HepG2 (cell line): ENCODE results near the gene CAND2. TPM values are rescaled to one million over a fixed set of nuclear protein-coding genes. Genes with fewer than 3 reads are reported as not detected.

Experiments used
- ATAC-seq: fragments of 200-7000 bp; cut with Tn5 transposase; 3 replicates; pipeline ENCODE4 v1.9.1; 2020; ENCODE audit warnings: mild to moderate bottlenecking, moderate library complexity
- BruUV-seq: library from RNA; stranded (reverse); fragments of 400-500 nt; replicated peaks from 2 replicates; lab custom pipeline; 2021; lab: Mats Ljungman, UMichigan
- CTCF ChIA-PET: fragments of 300-600 bp; formaldehyde crosslinking; extraction: SDS; loops from one replicate; lab custom pipeline; 2021; ENCODE audit warnings: low total read pairs, inconsistent platforms, low intra/inter-chr PET ratio; lab: Yijun Ruan, JAX
- POLR2A ChIA-PET: fragments of 350-600 bp; sonication (Branson Sonifier 250); formaldehyde crosslinking; loops from one replicate; lab custom pipeline; 2020; ENCODE audit warnings: antibody characterized with exemption, inconsistent platforms; lab: Yijun Ruan, JAX
- DNase-seq: peaks from one replicate; pipeline ENCODE4 v3.0.0-alpha.2; 2015; ENCODE audit warnings: low spot score
- FAIRE-seq: peaks from 3 replicates; lab custom pipeline; 2011; peaks lifted over from hg19 to GRCh38; lab: Jason Lieb, UNC
- H2AFZ ChIP-seq: one replicate; pipeline ENCODE4 v1.6.1; 2011; ENCODE audit warnings: low read length, inconsistent platforms
- H3K27ac ChIP-seq: fragments of 300-600 bp; 3 replicates; pipeline ENCODE4 v1.8.0; 2011; ENCODE audit warnings: mixed run types, mild to moderate bottlenecking, mixed read lengths, low read length, inconsistent platforms; ENCODE audit not compliant: insufficient read depth; ENCODE audit errors: extremely low read length
- H3K27me3 ChIP-seq, 2 experiments: fragments of 200-600 bp in 1 of 2; 2 replicates in 1 of 2; 3 replicates in 1 of 2; pipeline versions ENCODE4 v1.6.0 to v1.8.0; 2011; ENCODE audit warnings: low read length in 2 of 2, mild to moderate bottlenecking in 2 of 2, moderate library complexity in 2 of 2, inconsistent platforms in 1 of 2; ENCODE audit not compliant: insufficient read depth in 2 of 2, control insufficient read depth in 1 of 2
- H3K36me3 ChIP-seq, 2 experiments: fragments of 200-600 bp in 1 of 2; replicated peaks in 1 of 2; 2 replicates in 1 of 2; 3 replicates in 1 of 2; pipeline versions ENCODE4 v1.5.1 to v1.8.0; 2011; ENCODE audit warnings: low read length in 2 of 2, inconsistent platforms in 1 of 2; ENCODE audit not compliant: insufficient read depth in 2 of 2, control insufficient read depth in 1 of 2
- H3K4me1 ChIP-seq: 2 replicates; pipeline ENCODE4 v1.5.1; 2012; ENCODE audit warnings: low read length, inconsistent platforms; ENCODE audit not compliant: insufficient read depth
- H3K4me2 ChIP-seq: 2 replicates; pipeline ENCODE4 v1.6.0; 2011; ENCODE audit warnings: low read depth, low read length, inconsistent platforms
- H3K4me3 ChIP-seq, 3 experiments: fragments of 200-600 bp in 1 of 3; sonication (generic), shearing (Covaris generic) in 1 of 3; replicated peaks in 1 of 3; 2 replicates each; pipeline ENCODE4 v1.5.1; 2011 to 2016; ENCODE audit warnings: low read length in 3 of 3, inconsistent platforms in 2 of 3, low read depth in 2 of 3, mild to moderate bottlenecking in 2 of 3, control low read depth in 1 of 3, mixed read lengths in 1 of 3; ENCODE audit not compliant: insufficient read depth in 1 of 3
- H3K79me2 ChIP-seq: one replicate; pipeline ENCODE4 v1.6.1; 2011; ENCODE audit warnings: low read length, inconsistent platforms; ENCODE audit not compliant: insufficient read depth
- H3K9ac ChIP-seq: 2 replicates; pipeline ENCODE4 v1.6.0; 2011; ENCODE audit warnings: mild to moderate bottlenecking, low read depth, low read length, inconsistent platforms; ENCODE audit not compliant: insufficient read depth
- H3K9me3 ChIP-seq: 2 replicates; pipeline ENCODE4 v1.5.1; 2012; ENCODE audit warnings: mild to moderate bottlenecking, low read length
- H4K20me1 ChIP-seq: 2 replicates; pipeline ENCODE4 v1.6.0; 2011; ENCODE audit warnings: inconsistent platforms, mild to moderate bottlenecking, low read length, moderate library complexity; ENCODE audit not compliant: insufficient read depth
- EHMT2 ChIP-seq: fragments of 200-600 bp; sonication (generic); IDR thresholded peaks from 2 replicates; pipeline ENCODE4 v1.7.0; 2017; ENCODE audit warnings: antibody characterized with exemption, low read depth, low read length, borderline replicate concordance
- FOXA3 ChIP-seq: IDR thresholded peaks from 2 replicates; pipeline ENCODE4 v1.6.1; 2016; ENCODE audit warnings: missing genetic modification reagents, missing compliant biosample characterization
- RFX3 ChIP-seq: IDR thresholded peaks from 2 replicates; pipeline ENCODE4 v1.6.1; 2016; ENCODE audit warnings: missing biosample characterization, missing genetic modification reagents
- ZNF230 ChIP-seq: sonication (generic); formaldehyde crosslinking; IDR thresholded peaks from 2 replicates; pipeline ENCODE4 v1.4.0; 2020; ENCODE audit warnings: mild to moderate bottlenecking, missing genetic modification reagents
- ZNF33B ChIP-seq: sonication (generic); formaldehyde crosslinking; IDR thresholded peaks from 2 replicates; pipeline ENCODE4 v1.5.1; 2020; ENCODE audit warnings: mild to moderate bottlenecking, missing genetic modification reagents
- ZNF572 ChIP-seq: sonication (generic); formaldehyde crosslinking; IDR thresholded peaks from 2 replicates; pipeline ENCODE4 v1.5.1; 2020; ENCODE audit warnings: mild to moderate bottlenecking, missing genetic modification reagents
- WGBS: methylation state at CpG from one replicate; pipeline ENCODE4 v1.1.6; 2017; ENCODE audit warnings: low lambda C conversion rate; 5-methylcytosine and 5-hydroxymethylcytosine counted together
- in situ Hi-C: cut with HindIII; loops from 2 replicates; pipeline ENCODE4 v1.10.0; 2017; ENCODE audit warnings: low pct_unique_long_range_greater_than_20kb; ENCODE audit not compliant: extremely low pct_ligation_motif_present
- intact Hi-C: fragments of 100-400 bp; cut with micrococcal nuclease; formaldehyde crosslinking; loops from one replicate; pipeline ENCODE4 v1.10.0; 2022; ENCODE audit not compliant: unreplicated experiment
- polyA plus RNA-seq, 8 experiments: library from polyadenylated mRNA; depleted of rRNA in 3 of 8; stranded (reverse) in 7 of 8; unstranded in 1 of 8; fragments of >200 nt; fragmentation: Illumina TruSeq in 4 of 8; extraction: Trizol in 4 of 8; gene quantifications; 2 replicates each; pipeline versions ENCODE4 v1.2.1 to v1.2.3, GENCODE V29; 2011 to 2016; ENCODE audit warnings: low read depth in 4 of 8, missing spikeins in 1 of 8, mixed read lengths in 1 of 8; ENCODE audit not compliant: insufficient read depth in 1 of 8
- total RNA-seq, 5 experiments: library from RNA; depleted of rRNA; stranded (reverse); fragments of >200 nt; fragmentation: Illumina TruSeq; extraction: Trizol; gene quantifications; 2 replicates each; pipeline ENCODE4 v1.2.3, GENCODE V29; 2016; ENCODE audit warnings: low read depth in 1 of 5
- TF ChIP-seq, protein P1 (sequence below): sonication (generic); formaldehyde crosslinking; IDR thresholded peaks from 2 replicates; pipeline ENCODE4 v1.4.0; 2020; ENCODE audit warnings: low read depth, missing genetic modification reagents

The CAND2 gene
- total and polyA plus RNA-seq, 2 of the 13 experiments (the other 11 are each of a cell fraction or from before 2014, with no cell fraction given), result 0.01 TPM; not detected in 1

DNA sequence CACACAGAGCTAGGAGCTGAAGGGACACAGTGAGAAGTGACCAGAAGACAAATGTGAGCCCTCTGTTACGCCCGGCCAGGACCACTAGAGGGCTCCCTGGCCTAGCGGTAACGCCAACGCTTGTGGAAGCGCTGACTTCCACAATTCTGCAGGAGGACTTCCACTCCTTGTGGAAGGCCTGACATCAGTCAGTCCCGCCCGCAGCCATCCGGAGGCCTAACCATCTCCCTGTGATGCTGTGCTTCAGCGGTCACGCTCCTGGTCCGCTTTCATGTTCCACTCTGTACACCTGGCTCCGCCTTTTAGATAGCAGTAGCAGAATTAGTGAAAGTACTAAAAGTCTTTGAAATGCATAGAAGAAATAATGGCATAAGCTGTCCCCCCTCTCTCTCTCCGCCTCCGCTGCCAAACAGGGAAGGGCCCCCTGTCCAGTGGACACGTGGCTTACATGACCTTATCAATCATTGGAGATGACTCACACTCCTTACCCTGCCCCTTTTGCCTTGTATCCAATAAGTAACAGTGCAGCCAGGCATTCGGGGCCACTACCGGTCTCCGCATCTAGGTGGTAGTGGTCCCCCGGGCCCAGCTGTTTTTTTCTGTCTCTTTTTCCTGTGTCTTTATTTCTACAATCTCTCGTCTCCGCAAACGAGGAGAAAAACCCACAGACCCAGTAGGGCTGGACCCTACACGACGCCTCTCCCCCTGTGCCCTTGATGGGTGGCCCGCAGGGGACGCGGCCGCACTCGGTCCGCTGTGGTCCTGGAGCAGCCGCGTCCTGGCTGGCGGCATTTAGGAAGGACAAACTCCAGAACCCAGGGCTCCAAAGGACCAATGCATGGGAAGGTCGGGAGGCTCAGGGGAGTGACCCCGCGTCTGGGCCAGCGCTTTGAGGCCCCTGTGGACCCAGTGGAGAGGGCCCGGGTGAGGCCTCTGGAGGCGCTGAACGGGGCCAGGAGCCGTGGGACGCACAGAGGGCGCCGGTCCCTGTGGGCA, 71.9 kb downstream of the CAND2 start (continued):
- TF ChIP-seq FOXA3 (CRISPR knock-in tag), result peak; percentile 50
- TF ChIP-seq, protein P1, sequence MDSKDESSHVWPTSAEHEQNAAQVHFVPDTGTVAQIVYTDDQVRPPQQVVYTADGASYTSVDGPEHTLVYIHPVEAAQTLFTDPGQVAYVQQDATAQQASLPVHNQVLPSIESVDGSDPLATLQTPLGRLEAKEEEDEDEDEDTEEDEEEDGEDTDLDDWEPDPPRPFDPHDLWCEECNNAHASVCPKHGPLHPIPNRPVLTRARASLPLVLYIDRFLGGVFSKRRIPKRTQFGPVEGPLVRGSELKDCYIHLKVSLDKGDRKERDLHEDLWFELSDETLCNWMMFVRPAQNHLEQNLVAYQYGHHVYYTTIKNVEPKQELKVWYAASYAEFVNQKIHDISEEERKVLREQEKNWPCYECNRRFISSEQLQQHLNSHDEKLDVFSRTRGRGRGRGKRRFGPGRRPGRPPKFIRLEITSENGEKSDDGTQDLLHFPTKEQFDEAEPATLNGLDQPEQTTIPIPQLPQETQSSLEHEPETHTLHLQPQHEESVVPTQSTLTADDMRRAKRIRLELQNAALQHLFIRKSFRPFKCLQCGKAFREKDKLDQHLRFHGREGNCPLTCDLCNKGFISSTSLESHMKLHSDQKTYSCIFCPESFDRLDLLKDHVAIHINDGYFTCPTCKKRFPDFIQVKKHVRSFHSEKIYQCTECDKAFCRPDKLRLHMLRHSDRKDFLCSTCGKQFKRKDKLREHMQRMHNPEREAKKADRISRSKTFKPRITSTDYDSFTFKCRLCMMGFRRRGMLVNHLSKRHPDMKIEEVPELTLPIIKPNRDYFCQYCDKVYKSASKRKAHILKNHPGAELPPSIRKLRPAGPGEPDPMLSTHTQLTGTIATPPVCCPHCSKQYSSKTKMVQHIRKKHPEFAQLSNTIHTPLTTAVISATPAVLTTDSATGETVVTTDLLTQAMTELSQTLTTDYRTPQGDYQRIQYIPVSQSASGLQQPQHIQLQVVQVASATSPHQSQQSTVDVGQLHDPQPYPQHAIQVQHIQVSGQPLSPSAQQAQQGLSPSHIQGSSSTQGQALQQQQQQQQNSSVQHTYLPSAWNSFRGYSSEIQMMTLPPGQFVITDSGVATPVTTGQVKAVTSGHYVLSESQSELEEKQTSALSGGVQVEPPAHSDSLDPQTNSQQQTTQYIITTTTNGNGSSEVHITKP, result peak; percentile 50; the same call in 1 of the 2 replicates
- TF ChIP-seq ZNF230 (CRISPR knock-in tag), result no peak

DNA sequence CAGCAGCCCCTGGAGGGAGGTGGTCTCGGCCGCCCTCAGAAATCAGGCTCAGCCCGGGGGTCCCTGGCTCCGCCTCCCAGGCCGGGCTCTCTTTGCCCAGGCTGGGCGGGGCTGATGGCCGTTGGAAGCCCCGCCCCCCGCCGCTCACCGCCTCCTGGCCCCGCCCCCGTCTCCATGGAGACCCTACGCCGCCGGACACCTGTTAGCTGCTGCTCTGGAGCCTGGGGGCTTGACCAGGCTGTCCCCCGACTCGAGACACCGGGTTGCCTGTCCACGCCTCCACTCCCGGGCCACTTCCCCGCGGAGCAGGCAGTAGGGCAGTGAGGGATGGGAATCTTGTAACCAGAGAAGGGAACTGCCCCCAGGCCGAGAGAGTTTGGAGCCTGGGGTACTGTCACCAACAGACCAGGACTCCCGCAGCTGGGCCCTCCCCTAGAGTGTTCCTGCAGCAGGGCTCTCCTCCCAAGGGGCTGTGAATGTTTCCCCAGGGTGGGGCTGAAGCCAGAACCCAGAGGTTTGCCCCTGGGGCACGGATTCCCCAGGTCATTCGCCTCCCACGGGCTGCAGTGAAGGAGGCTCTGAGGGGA, 72.6 kb downstream of the CAND2 start:
- no peak overlapping the region for H3K4me2 ChIP-seq
- CTCF ChIA-PET, result interaction anchor here (1.5 to 2.7 kb wide), 2 partner anchors 22 to 115 kb away, joined by 5 to 39 read pairs; no protein-coding TSS in a partner anchor
- FAIRE-seq (no peak), ATAC-seq (peak; percentile 45), DNase-seq (no peak)
- no peaks in the 10 kb centered on the region; the same call in 1 of the 2 replicates for H3K9me3 ChIP-seq
- H3K27me3 ChIP-seq, result peaks cover 5 to 62% of the 10 kb centered on the region in 2 experiments
- TF ChIP-seq ZNF33B (CRISPR knock-in tag), result no peak
- TF ChIP-seq ZNF572 (CRISPR knock-in tag), result no peak
- TF ChIP-seq EHMT2, result no peak
- TF ChIP-seq RFX3 (CRISPR knock-in tag), result peak; percentile 41; the same call in 1 of the 2 replicates
- H3K27ac ChIP-seq, result no peak overlapping the region
- peaks cover 5% of the 10 kb centered on the region for H3K4me1 ChIP-seq
- BruUV-seq, result no TSS peak
- H2AFZ ChIP-seq, result no peak overlapping the region
- H3K4me3 ChIP-seq, result peak overlapping the region in 1 of 3 experiments; percentile 23; a peak in 1 of 6 replicates
- POLR2A ChIA-PET, result no interaction called here
- in situ Hi-C loops (no loop called here), intact Hi-C loops (no loop called here)
- H3K36me3 ChIP-seq, result no peaks in the 10 kb centered on the region
- no peaks in the 10 kb centered on the region for H3K79me2 ChIP-seq
- H3K9ac ChIP-seq, result no peak overlapping the region
- WGBS, result 0% methylated on average over 3 of the region's 28 CpGs
- H4K20me1 ChIP-seq, result 0 out of 2 replicates have a peak, but pooled peaks cover 2% of the 10 kb centered on the region
